Liver (tissue), 9 donors: Measurements from ENCODE around the gene WDR75. TPM values are rescaled to one million over a fixed set of nuclear protein-coding genes. Genes with fewer than 3 reads are reported as not detected.

Source experiments
- DNase-seq: peaks from one replicate; pipeline ENCODE4 v3.0.0-alpha.2; 2017; ENCODE audit warnings: low spot score
- H3K27ac ChIP-seq, 2 donors: one replicate each; pipeline ENCODE4 v1.7.0; 2013; ENCODE audit warnings: inconsistent platforms in 2 of 2, low read length in 2 of 2, control low read depth in 1 of 2, low read depth in 1 of 2, mild to moderate bottlenecking in 1 of 2
- H3K27me3 ChIP-seq, 4 donors: one replicate each; pipeline versions ENCODE4 v1.6.1 to v1.7.0; 2013; ENCODE audit warnings: low read length in 3 of 4, inconsistent platforms in 1 of 4, mild to moderate bottlenecking in 1 of 4, moderate library complexity in 1 of 4; ENCODE audit not compliant: control insufficient read depth in 4 of 4, insufficient read depth in 4 of 4
- H3K36me3 ChIP-seq, 4 donors: one replicate each; pipeline versions ENCODE4 v1.6.1 to v1.7.0; 2013; ENCODE audit warnings: low read length in 3 of 4, mild to moderate bottlenecking in 3 of 4, low read depth in 1 of 4, moderate library complexity in 1 of 4; ENCODE audit not compliant: control insufficient read depth in 4 of 4, insufficient read depth in 3 of 4
- H3K4me1 ChIP-seq, 4 donors: one replicate each; pipeline versions ENCODE4 v1.6.1 to v1.7.0; 2013; ENCODE audit warnings: low read length in 3 of 4, mild to moderate bottlenecking in 3 of 4, moderate library complexity in 1 of 4; ENCODE audit not compliant: control insufficient read depth in 4 of 4, insufficient read depth in 4 of 4
- H3K4me3 ChIP-seq, 3 donors: one replicate each; pipeline versions ENCODE4 v1.6.1 to v1.7.0; 2013; ENCODE audit warnings: low read length in 3 of 3, control low read depth in 1 of 3, low read depth in 1 of 3, mild to moderate bottlenecking in 1 of 3
- H3K9ac ChIP-seq, 2 donors: one replicate each; pipeline ENCODE4 v1.7.0; 2013; ENCODE audit warnings: low read length in 2 of 2, mild to moderate bottlenecking in 2 of 2, moderate library complexity in 2 of 2, control low read depth in 1 of 2, low read depth in 1 of 2
- H3K9me3 ChIP-seq, 4 donors: one replicate each; pipeline versions ENCODE4 v1.6.1 to v1.7.0; 2013; ENCODE audit warnings: low read length in 3 of 4; ENCODE audit not compliant: control insufficient read depth in 4 of 4
- EGR1 ChIP-seq, 2 donors: IDR thresholded peaks; 2 replicates each; pipeline ENCODE4 v1.6.1; 2016 to 2018; ENCODE audit warnings: antibody characterized with exemption in 2 of 2, low read depth in 2 of 2
- FOXA1 ChIP-seq: IDR thresholded peaks from 2 replicates; pipeline ENCODE4 v1.6.1; 2016; ENCODE audit warnings: antibody characterized with exemption
- FOXA2 ChIP-seq: IDR thresholded peaks from 2 replicates; pipeline ENCODE4 v1.6.1; 2016; ENCODE audit warnings: antibody characterized with exemption
- GABPA ChIP-seq, 2 donors: IDR thresholded peaks in 1 of 2; conservative IDR thresholded peaks in 1 of 2; 2 replicates each; pipeline ENCODE4 v1.6.1; 2016; ENCODE audit warnings: antibody characterized with exemption in 2 of 2, mild to moderate bottlenecking in 1 of 2, moderate library complexity in 1 of 2
- HNF4A ChIP-seq, 2 donors: conservative IDR thresholded peaks; 2 replicates each; pipeline ENCODE4 v1.6.1; 2016; ENCODE audit warnings: antibody characterized with exemption in 2 of 2, mild to moderate bottlenecking in 2 of 2
- HNF4G ChIP-seq: IDR thresholded peaks from 2 replicates; pipeline ENCODE4 v1.6.1; 2016; ENCODE audit warnings: antibody characterized with exemption
- JUND ChIP-seq, 2 donors: IDR thresholded peaks; 2 replicates each; pipeline ENCODE4 v1.6.1; 2016; ENCODE audit warnings: antibody characterized with exemption in 2 of 2
- MAX ChIP-seq: IDR thresholded peaks from 2 replicates; pipeline ENCODE4 v1.6.1; 2016; ENCODE audit warnings: antibody characterized with exemption
- RAD21 ChIP-seq, 2 donors: IDR thresholded peaks; 2 replicates each; pipeline ENCODE4 v1.6.1; 2016; ENCODE audit warnings: antibody characterized with exemption in 2 of 2, mild to moderate bottlenecking in 2 of 2
- TAF1 ChIP-seq: conservative IDR thresholded peaks from 2 replicates; pipeline ENCODE4 v1.6.1; 2016; ENCODE audit warnings: antibody characterized with exemption, mild to moderate bottlenecking
- YY1 ChIP-seq: IDR thresholded peaks from 2 replicates; pipeline ENCODE4 v1.6.1; 2016; ENCODE audit warnings: antibody characterized with exemption, mild to moderate bottlenecking
- WGBS: extraction: QIAGEN DNeasy Blood & Tissue Kit; methylation state at CpG from one replicate; pipeline ENCODE4 v1.1.7; 2013; 5-methylcytosine and 5-hydroxymethylcytosine counted together
- polyA plus RNA-seq, 2 donors: library from polyadenylated mRNA; stranded (reverse) in 1 of 2; unstranded in 1 of 2; fragments of 200-250 nt in 1 of 2; fragments of >200 nt in 1 of 2; fragmentation: Nextera tagmentation in 1 of 2; extraction: Ambion mirVana in 1 of 2; gene quantifications; one replicate each; pipeline versions ENCODE4 v1.2.1 to v1.2.3, GENCODE V29; 2013 to 2015
- total RNA-seq, 2 donors: library from RNA; depleted of rRNA; stranded (reverse); fragments of >200 nt; gene quantifications; one replicate each; pipeline ENCODE4 v1.2.3, GENCODE V29; 2014
- TF ChIP-seq, protein P1 (sequence below): IDR thresholded peaks from 2 replicates; pipeline ENCODE4 v1.6.1; 2016; ENCODE audit warnings: antibody characterized with exemption, mild to moderate bottlenecking
- TF ChIP-seq, protein P2 (sequence below): fragments of 150-350 bp; IDR thresholded peaks from 2 replicates; pipeline ENCODE4 v1.5.1; 2017; ENCODE audit warnings: improper control_type of control experiment, low read depth, low read length; ENCODE audit not compliant: missing input control
- TF ChIP-seq, protein P3 (sequence below): IDR thresholded peaks from 2 replicates; pipeline ENCODE4 v1.6.1; 2016; ENCODE audit warnings: antibody characterized with exemption
- donor health status: healthy.
- donor health status: healthy.
- donor health status: healthy.
- donor health status: healthy.
- donor health status: healthy.

WDR75 gene
- total and polyA plus RNA-seq, 4 donors, result 7.9 to 24.5 (median 15.1) TPM

DNA sequence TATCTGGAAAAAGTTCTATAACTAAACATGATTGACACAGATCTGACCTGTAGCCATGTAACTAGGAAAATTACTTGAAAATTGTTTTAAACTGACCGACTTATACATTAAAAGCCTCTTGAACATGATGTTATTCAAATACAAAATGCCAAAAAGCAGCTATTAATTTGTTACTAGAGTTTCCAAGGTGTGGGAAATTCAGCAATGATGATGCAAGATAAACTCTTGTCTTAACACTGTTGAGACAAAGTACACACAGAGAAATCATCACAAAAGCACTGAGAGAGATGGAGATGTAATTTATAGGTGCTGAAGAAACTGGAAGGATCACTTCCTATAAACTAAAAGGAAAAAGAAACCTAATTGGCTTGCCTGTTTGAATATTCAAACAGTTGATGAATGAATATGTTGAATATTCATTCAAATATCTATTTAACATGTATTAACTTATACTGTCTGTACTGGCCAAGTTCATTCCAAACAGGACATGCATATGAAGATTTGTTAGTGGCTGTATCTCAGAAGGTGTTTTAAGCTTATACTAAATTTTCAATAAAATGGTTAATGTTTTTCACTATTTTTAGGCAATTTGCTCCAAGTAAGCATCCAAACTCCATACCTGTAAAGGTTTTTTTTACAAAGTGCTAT is 34.6 kb upstream of the WDR75 start:
- TF ChIP-seq YY1 (no peak), FOXA2 (no peak), EGR1 (IDR thresholded peaks at IDR 0.05; ENCODE audit: low read depth in 2 of 2) (no peak), GABPA (IDR thresholded peaks at IDR 0.05 in 1 of 2, conservative IDR thresholded peaks at IDR 0.05 in 1 of 2) (no peak), MAX (no peak), RAD21 (IDR thresholded peaks at IDR 0.05) (no peak), JUND (IDR thresholded peaks at IDR 0.05) (no peak), FOXA1 (no peak), TAF1 (no peak), HNF4G (no peak)
- TF ChIP-seq, protein P1, sequence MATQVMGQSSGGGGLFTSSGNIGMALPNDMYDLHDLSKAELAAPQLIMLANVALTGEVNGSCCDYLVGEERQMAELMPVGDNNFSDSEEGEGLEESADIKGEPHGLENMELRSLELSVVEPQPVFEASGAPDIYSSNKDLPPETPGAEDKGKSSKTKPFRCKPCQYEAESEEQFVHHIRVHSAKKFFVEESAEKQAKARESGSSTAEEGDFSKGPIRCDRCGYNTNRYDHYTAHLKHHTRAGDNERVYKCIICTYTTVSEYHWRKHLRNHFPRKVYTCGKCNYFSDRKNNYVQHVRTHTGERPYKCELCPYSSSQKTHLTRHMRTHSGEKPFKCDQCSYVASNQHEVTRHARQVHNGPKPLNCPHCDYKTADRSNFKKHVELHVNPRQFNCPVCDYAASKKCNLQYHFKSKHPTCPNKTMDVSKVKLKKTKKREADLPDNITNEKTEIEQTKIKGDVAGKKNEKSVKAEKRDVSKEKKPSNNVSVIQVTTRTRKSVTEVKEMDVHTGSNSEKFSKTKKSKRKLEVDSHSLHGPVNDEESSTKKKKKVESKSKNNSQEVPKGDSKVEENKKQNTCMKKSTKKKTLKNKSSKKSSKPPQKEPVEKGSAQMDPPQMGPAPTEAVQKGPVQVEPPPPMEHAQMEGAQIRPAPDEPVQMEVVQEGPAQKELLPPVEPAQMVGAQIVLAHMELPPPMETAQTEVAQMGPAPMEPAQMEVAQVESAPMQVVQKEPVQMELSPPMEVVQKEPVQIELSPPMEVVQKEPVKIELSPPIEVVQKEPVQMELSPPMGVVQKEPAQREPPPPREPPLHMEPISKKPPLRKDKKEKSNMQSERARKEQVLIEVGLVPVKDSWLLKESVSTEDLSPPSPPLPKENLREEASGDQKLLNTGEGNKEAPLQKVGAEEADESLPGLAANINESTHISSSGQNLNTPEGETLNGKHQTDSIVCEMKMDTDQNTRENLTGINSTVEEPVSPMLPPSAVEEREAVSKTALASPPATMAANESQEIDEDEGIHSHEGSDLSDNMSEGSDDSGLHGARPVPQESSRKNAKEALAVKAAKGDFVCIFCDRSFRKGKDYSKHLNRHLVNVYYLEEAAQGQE, result no peak
- TF ChIP-seq, protein P2, sequence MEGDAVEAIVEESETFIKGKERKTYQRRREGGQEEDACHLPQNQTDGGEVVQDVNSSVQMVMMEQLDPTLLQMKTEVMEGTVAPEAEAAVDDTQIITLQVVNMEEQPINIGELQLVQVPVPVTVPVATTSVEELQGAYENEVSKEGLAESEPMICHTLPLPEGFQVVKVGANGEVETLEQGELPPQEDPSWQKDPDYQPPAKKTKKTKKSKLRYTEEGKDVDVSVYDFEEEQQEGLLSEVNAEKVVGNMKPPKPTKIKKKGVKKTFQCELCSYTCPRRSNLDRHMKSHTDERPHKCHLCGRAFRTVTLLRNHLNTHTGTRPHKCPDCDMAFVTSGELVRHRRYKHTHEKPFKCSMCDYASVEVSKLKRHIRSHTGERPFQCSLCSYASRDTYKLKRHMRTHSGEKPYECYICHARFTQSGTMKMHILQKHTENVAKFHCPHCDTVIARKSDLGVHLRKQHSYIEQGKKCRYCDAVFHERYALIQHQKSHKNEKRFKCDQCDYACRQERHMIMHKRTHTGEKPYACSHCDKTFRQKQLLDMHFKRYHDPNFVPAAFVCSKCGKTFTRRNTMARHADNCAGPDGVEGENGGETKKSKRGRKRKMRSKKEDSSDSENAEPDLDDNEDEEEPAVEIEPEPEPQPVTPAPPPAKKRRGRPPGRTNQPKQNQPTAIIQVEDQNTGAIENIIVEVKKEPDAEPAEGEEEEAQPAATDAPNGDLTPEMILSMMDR, result no peak
- Histone ChIP-seq H3K36me3 (no peaks in the 10 kb centered on the region), H3K9ac (no peak overlapping the region), H3K27ac (no peak overlapping the region), H3K4me3 (no peak overlapping the region), H3K9me3 (no peaks in the 10 kb centered on the region), H3K27me3 (no peaks in the 10 kb centered on the region), H3K4me1 (no peaks in the 10 kb centered on the region)
- WGBS, result 93% methylated on average over 1 of the region's 1 CpG
- no peak for DNase-seq

- H3K4me3 ChIP-seq, result no peak overlapping the region
- no peak for TF ChIP-seq TAF1
- no peak for TF ChIP-seq HNF4G
- TF ChIP-seq, protein P3, sequence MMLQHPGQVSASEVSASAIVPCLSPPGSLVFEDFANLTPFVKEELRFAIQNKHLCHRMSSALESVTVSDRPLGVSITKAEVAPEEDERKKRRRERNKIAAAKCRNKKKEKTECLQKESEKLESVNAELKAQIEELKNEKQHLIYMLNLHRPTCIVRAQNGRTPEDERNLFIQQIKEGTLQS, result no peak
- TF ChIP-seq RAD21 (IDR thresholded peaks at IDR 0.05), result no peak
- no peak for TF ChIP-seq HNF4A (conservative IDR thresholded peaks at IDR 0.05)
- TF ChIP-seq FOXA1, result no peak
- no peaks in the 10 kb centered on the region for H3K36me3 ChIP-seq
- H3K4me1 ChIP-seq, result no peaks in the 10 kb centered on the region
- WGBS, result 54% methylated on average over 4 of the region's 4 CpGs
- H3K27me3 ChIP-seq, result no peaks in the 10 kb centered on the region
- no peak for DNase-seq
- no peak overlapping the region for H3K9ac ChIP-seq
- H3K27ac ChIP-seq, result no peak overlapping the region
- H3K9me3 ChIP-seq, result no peaks in the 10 kb centered on the region
Measured at GRCh38 chr2:189407281-189408209, 33.7 kb upstream of the WDR75 start.
